PC-9 (cell line): ENCODE results near the gene NDUFV3. TPM values are rescaled to one million over a fixed set of nuclear protein-coding genes. Genes with fewer than 3 reads are reported as not detected.
A peak's percentile ranks its signal among the peaks of the same experiment; 100 is the strongest.

Source experiments
- Bru-seq: library from RNA; stranded (reverse); fragments of 400-500 nt; gene quantifications from one replicate; lab custom pipeline; 2021; lab: Mats Ljungman, UMichigan
- BruChase-seq, 2 experiments: library from RNA; stranded (reverse); fragments of 400-500 nt; gene quantifications; one replicate each; lab custom pipeline; 2021; lab: Mats Ljungman, UMichigan
- BruUV-seq: library from RNA; stranded (reverse); fragments of 400-500 nt; replicated peaks from 2 replicates; lab custom pipeline; 2021; lab: Mats Ljungman, UMichigan
- CTCF ChIA-PET: fragments of 300-600 bp; sonication (Branson Sonifier 250); formaldehyde crosslinking; loops from one replicate; lab custom pipeline; 2022; ENCODE audit warnings: antibody characterized with exemption; lab: Charles Lee
- POLR2A ChIA-PET: fragments of 300-600 bp; sonication (Branson Sonifier 250); formaldehyde crosslinking; loops from one replicate; lab custom pipeline; 2022; ENCODE audit warnings: antibody characterized with exemption; ENCODE audit not compliant: unreplicated experiment; lab: Charles Lee
- DNase-seq, 2 experiments: peaks; one replicate each; pipeline versions ENCODE4 v3.0.0 to v3.0.0-alpha.2; 2015 to 2022; ENCODE audit warnings: mixed read lengths in 1 of 2
- H2AFZ ChIP-seq: fragments of 200-600 bp; sonication (generic); 2 replicates; pipeline ENCODE4 v1.8.1; 2017; ENCODE audit warnings: antibody characterized with exemption
- H3F3A ChIP-seq: fragments of 200-600 bp; sonication (generic); 2 replicates; pipeline ENCODE4 v1.8.1; 2017; ENCODE audit warnings: antibody characterized with exemption, mild to moderate bottlenecking, low read depth; ENCODE audit not compliant: insufficient read depth
- H3K27ac ChIP-seq: fragments of 200-600 bp; sonication (generic); 2 replicates; pipeline ENCODE4 v1.6.1; 2016; ENCODE audit warnings: mixed run types
- H3K27me3 ChIP-seq: fragments of 200-600 bp; sonication (generic); 2 replicates; pipeline ENCODE4 v1.6.1; 2016; ENCODE audit warnings: low read depth, mixed run types; ENCODE audit not compliant: insufficient read depth
- H3K36me3 ChIP-seq: fragments of 200-600 bp; sonication (generic); 2 replicates; pipeline ENCODE4 v1.6.1; 2016; ENCODE audit warnings: low read depth, mixed run types
- H3K4me1 ChIP-seq: fragments of 200-600 bp; sonication (generic); replicated peaks from 2 replicates; pipeline ENCODE4 v1.6.1; 2016; ENCODE audit warnings: mixed run types; ENCODE audit not compliant: insufficient read depth
- H3K4me2 ChIP-seq: fragments of 200-600 bp; sonication (generic); 2 replicates; pipeline ENCODE4 v1.6.1; 2017; ENCODE audit warnings: mixed run types
- H3K4me3 ChIP-seq: fragments of 200-600 bp; sonication (generic); 2 replicates; pipeline ENCODE4 v1.6.1; 2016; ENCODE audit warnings: mixed run types
- H3K79me2 ChIP-seq: fragments of 200-600 bp; sonication (generic); 2 replicates; pipeline ENCODE4 v1.6.1; 2017; ENCODE audit warnings: low read depth, mixed run types
- H3K9me2 ChIP-seq: fragments of 200-600 bp; sonication (generic); 2 replicates; pipeline ENCODE4 v1.8.1; 2017; ENCODE audit warnings: mild to moderate bottlenecking; ENCODE audit not compliant: insufficient read depth
- H3K9me3 ChIP-seq: fragments of 200-600 bp; sonication (generic); 2 replicates; pipeline ENCODE4 v1.8.1; 2016; ENCODE audit warnings: low read depth; ENCODE audit not compliant: insufficient read depth
- H4K20me1 ChIP-seq: fragments of 200-600 bp; sonication (generic); 2 replicates; pipeline ENCODE4 v1.8.1; 2017; ENCODE audit not compliant: insufficient read depth
- CTCF ChIP-seq: fragments of 200-600 bp; sonication (generic); conservative IDR thresholded peaks from 2 replicates; pipeline ENCODE4 v1.6.1; 2017; ENCODE audit warnings: mixed run types, antibody characterized with exemption, mild to moderate bottlenecking, moderate library complexity
- EZH2 ChIP-seq: fragments of 200-600 bp; sonication (generic); IDR thresholded peaks from 2 replicates; pipeline ENCODE4 v1.8.0; 2017; ENCODE audit warnings: antibody characterized with exemption, low read depth
- intact Hi-C: fragments of 100-400 bp; cut with micrococcal nuclease; formaldehyde crosslinking; loops from one replicate; pipeline ENCODE4 v1.10.0; 2022; ENCODE audit not compliant: unreplicated experiment
- long read RNA-seq: library from polyadenylated mRNA; stranded (forward); transcript quantifications from one replicate; pipeline ENCODE4 v2.0.0, GENCODE V29; 2022
- total RNA-seq: library from RNA; stranded (reverse); gene quantifications from 2 replicates; pipeline ENCODE4 v1.2.3, GENCODE V29; 2021

The NDUFV3 gene
- total RNA-seq (19.4 and 20.7 TPM in 2 replicates), Bru-seq, nascent RNA (percentile 66 among the genes with signal in this experiment), BruChase-seq, experiment 1, labeled RNA remaining after a 2-hour chase (percentile 78 among the genes with signal in this experiment), BruChase-seq, experiment 2, labeled RNA remaining after a 6-hour chase (percentile 76 among the genes with signal in this experiment)
- long read RNA-seq, full-length matches to known transcripts = 27 of 41 reads
- long read RNA-seq, partial matches to known transcripts = 4 of 41 reads
- long read RNA-seq, other reads (novel, unspliced or antisense) = 10 of 41 reads

- H3K9me2 ChIP-seq = no peaks in the 10 kb centered on the region
- H2AFZ ChIP-seq = peak within 1 kb of the TSS; percentile 87
- no peaks in the 10 kb centered on the region for H3K4me1 ChIP-seq
- ChIA-PET CTCF (interaction anchor here (0.7 kb wide), 1 partner anchor 20 kb away, joined by 3 read pairs; no protein-coding TSS in a partner anchor), POLR2A (interaction anchor here (0.5 to 0.6 kb wide), 3 partner anchors 140 to 847 kb away, joined by 3 to 5 read pairs (median 5); no protein-coding TSS in a partner anchor)
- no peaks in the 10 kb centered on the region for H3K36me3 ChIP-seq
- 0 out of 2 replicates have a peak, but pooled peaks cover 5% of the 10 kb centered on the region for H4K20me1 ChIP-seq
- H3K4me3 ChIP-seq = peak within 1 kb of the TSS; percentile 99
- no peaks in the 10 kb centered on the region for H3K27me3 ChIP-seq
- H3F3A ChIP-seq = peaks cover 12% of the 10 kb centered on the region
- H3K4me2 ChIP-seq = peak within 1 kb of the TSS; percentile 87
- peak within 1 kb of the TSS; percentile 89 for H3K27ac ChIP-seq
- peaks cover 20% of the 10 kb centered on the region for H3K79me2 ChIP-seq
- TSS peak; percentile 80 for BruUV-seq
- no peak for TF ChIP-seq CTCF
- TF ChIP-seq EZH2 = no peak
- intact Hi-C loops = loop anchor here (2.0 kb wide), 1 partner anchor 14 kb away; the partner anchor contains the start of gene WDR4
- no peaks in the 10 kb centered on the region for H3K9me3 ChIP-seq
- DNase-seq = peak; percentile 90 to 96
Measured at GRCh38 chr21:42892931-42893755, at the start of gene NDUFV3. TSS of gene NDUFV3 (plus strand) at chr21:42893309. CDS start at chr21:42893334, 25 bp downstream.

- BruUV-seq = no TSS peak
- no peak overlapping the region for H3K4me2 ChIP-seq
- ChIA-PET CTCF (no interaction called here), POLR2A (no interaction called here)
- no peak overlapping the region for H3K27ac ChIP-seq
- no peaks in the 10 kb centered on the region for H3K9me3 ChIP-seq
- H3K36me3 ChIP-seq = no peaks in the 10 kb centered on the region
- H2AFZ ChIP-seq = no peak overlapping the region
- H3K79me2 ChIP-seq = no peaks in the 10 kb centered on the region
- no peaks in the 10 kb centered on the region for H3F3A ChIP-seq
- H3K9me2 ChIP-seq = no peaks in the 10 kb centered on the region
- no peak for DNase-seq
- no peaks in the 10 kb centered on the region for H3K27me3 ChIP-seq
- peaks cover 15% of the 10 kb centered on the region for H4K20me1 ChIP-seq
- TF ChIP-seq CTCF (no peak), EZH2 (no peak)
- H3K4me1 ChIP-seq = no peaks in the 10 kb centered on the region
- intact Hi-C loops = no loop called here
- H3K4me3 ChIP-seq = no peak overlapping the region
Measured at GRCh38 chr21:42844411-42845113, 48.5 kb upstream of the NDUFV3 start.
